Measurements from ENCODE around the gene ROM1. TPM values are rescaled to one million over a fixed set of nuclear protein-coding genes. Genes with fewer than 3 reads are reported as not detected.

Gene ROM1
- total and polyA plus RNA-seq, 2 donors from 2014 or later = 7.9 to 11.1 TPM

DNA sequence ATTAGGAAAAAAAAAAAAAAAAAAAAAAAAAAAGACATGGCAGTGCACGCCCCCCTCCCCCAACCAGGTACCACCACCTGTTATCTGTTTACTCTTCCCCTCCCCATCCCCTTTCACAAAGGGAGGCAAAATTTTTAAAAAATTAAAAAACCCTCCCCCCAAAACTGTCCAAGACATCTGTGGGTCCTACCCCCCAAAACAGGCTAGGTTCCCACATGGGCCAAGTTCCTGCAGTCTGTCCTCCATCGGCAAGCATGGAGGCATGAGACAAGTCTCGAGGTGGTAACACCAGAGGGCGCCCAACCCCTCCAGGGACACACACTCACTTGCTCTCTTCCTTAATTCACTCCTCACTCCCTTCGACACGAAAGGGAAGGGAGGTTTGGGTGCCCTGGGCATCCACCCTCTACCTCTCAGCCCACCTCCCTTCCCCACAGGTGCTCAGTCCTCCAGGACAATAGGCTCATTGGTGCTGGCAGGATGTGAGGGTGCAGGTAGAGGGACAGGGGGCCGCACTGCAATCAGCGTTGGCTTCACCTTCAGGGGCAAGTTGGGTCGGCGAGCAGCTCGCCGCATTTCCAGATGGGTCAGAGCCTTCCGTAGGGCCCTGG lies 19.5 kb upstream of the ROM1 start:
- Histone ChIP-seq H3K27me3 (ENCODE audit: control insufficient read depth, insufficient read depth, low read length) (no peaks in the 10 kb centered on the region), H3K9ac (ENCODE audit: low read length in 3 of 3) (no peak overlapping the region), H3K36me3 (ENCODE audit: control insufficient read depth in 2 of 3, insufficient read depth in 3 of 3, low read length in 3 of 3) (peaks cover 8 to 42% (median 40%) of the 10 kb centered on the region in 3 donors), H3K27ac (ENCODE audit: low read depth in 2 of 2, low read length in 2 of 2) (no peak overlapping the region), H3K4me1 (ENCODE audit: control insufficient read depth in 2 of 3, insufficient read depth in 2 of 3, low read depth in 1 of 3, low read length in 3 of 3) (peaks cover 4 to 16% (median 12%) of the 10 kb centered on the region in 3 donors), H3K4me3 (ENCODE audit: low read length in 3 of 3) (no peak overlapping the region), H3K9me3 (ENCODE audit: control insufficient read depth in 2 of 3, insufficient read depth in 1 of 3, low read length in 3 of 3) (no peaks in the 10 kb centered on the region)
- FAIRE-seq = no peak
- DNase-seq = peak; percentile 73 to 88 (median 79)
- TF ChIP-seq, protein P1, sequence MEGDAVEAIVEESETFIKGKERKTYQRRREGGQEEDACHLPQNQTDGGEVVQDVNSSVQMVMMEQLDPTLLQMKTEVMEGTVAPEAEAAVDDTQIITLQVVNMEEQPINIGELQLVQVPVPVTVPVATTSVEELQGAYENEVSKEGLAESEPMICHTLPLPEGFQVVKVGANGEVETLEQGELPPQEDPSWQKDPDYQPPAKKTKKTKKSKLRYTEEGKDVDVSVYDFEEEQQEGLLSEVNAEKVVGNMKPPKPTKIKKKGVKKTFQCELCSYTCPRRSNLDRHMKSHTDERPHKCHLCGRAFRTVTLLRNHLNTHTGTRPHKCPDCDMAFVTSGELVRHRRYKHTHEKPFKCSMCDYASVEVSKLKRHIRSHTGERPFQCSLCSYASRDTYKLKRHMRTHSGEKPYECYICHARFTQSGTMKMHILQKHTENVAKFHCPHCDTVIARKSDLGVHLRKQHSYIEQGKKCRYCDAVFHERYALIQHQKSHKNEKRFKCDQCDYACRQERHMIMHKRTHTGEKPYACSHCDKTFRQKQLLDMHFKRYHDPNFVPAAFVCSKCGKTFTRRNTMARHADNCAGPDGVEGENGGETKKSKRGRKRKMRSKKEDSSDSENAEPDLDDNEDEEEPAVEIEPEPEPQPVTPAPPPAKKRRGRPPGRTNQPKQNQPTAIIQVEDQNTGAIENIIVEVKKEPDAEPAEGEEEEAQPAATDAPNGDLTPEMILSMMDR (IDR thresholded peaks at IDR 0.05; ENCODE audit: borderline replicate concordance, extremely low read depth, insufficient read depth) = peak; percentile 41
- intact Hi-C loops (cut with DNase I) = no loop called here

DNA sequence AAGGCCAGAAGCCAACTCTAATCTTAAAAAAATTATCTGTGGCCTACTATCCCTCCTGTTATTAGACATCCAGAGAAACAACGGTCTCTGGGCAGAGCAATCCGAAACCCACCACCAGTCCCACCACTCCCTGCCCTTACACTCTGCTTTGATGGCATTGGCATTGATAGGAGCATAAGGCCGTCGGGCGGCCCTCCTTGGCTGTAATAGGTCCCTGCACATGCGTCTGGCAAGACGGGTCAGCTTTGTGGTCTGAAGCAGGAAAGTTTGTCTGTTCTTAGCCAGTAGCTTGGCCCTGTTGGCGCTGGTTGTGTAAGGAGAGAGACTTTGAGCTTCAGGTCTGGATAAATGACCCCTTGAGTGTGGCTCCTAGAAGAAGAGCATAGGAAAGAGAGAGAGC lies 17.9 kb upstream of the ROM1 start:
- no peak overlapping the region for H3K27ac ChIP-seq (ENCODE audit: low read depth in 2 of 2, low read length in 2 of 2)
- no peak overlapping the region for H3K4me3 ChIP-seq (ENCODE audit: low read length in 3 of 3)
- TF ChIP-seq, protein P1 (IDR thresholded peaks at IDR 0.05; ENCODE audit: borderline replicate concordance, extremely low read depth, insufficient read depth) = no peak
- intact Hi-C loops (cut with DNase I) = no loop called here
- no peaks in the 10 kb centered on the region for H3K9me3 ChIP-seq (ENCODE audit: control insufficient read depth in 2 of 3, insufficient read depth in 1 of 3, low read length in 3 of 3)
- peaks cover 9 to 21% (median 17%) of the 10 kb centered on the region in 3 donors for H3K4me1 ChIP-seq (ENCODE audit: control insufficient read depth in 2 of 3, insufficient read depth in 2 of 3, low read depth in 1 of 3, low read length in 3 of 3)
- FAIRE-seq = no peak
- no peak for DNase-seq
- peaks cover 8 to 40% (median 39%) of the 10 kb centered on the region in 3 donors for H3K36me3 ChIP-seq (ENCODE audit: control insufficient read depth in 2 of 3, insufficient read depth in 3 of 3, low read length in 3 of 3)
- H3K9ac ChIP-seq (ENCODE audit: low read length in 3 of 3) = no peak overlapping the region
- no peaks in the 10 kb centered on the region for H3K27me3 ChIP-seq (ENCODE audit: control insufficient read depth, insufficient read depth, low read length)

DNA sequence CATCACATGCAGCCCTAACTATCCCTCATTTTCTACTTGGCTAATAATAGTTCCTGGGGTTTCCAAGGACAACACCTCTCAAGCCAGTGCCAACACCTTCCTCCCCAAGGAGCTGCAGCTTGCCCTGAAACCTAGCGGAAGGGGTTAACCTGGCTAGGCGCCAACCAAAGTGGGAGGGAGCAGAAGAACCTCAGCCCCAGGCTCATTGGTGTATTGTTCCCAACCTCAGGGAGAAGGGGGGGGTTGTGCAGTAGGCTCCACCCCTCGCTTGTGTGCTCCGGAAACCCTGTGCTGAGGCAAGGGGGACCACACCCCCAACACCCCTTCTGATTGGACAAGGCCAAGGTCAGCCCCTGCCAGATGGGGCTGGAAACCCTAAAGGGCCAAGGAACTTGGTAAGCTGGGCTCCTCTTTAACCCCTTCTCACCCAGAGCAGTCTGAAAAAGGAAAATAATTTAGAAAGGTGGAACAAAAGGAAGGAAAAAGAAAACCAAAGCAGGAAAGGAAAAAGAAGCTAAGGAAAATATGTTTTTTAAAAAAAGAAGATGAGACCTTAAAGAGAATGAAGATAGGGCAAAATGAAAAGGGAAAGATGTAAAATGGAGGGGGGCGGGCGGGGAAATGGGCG lies 13.9 kb upstream of the ROM1 start:
- TF ChIP-seq, protein P1 (IDR thresholded peaks at IDR 0.05; ENCODE audit: borderline replicate concordance, extremely low read depth, insufficient read depth) = no peak
- Histone ChIP-seq H3K4me1 (ENCODE audit: control insufficient read depth in 2 of 3, insufficient read depth in 2 of 3, low read depth in 1 of 3, low read length in 3 of 3) (peaks cover 5 to 18% (median 17%) of the 10 kb centered on the region in 3 donors), H3K36me3 (ENCODE audit: control insufficient read depth in 2 of 3, insufficient read depth in 3 of 3, low read length in 3 of 3) (peaks cover 8 to 40% (median 38%) of the 10 kb centered on the region in 3 donors), H3K4me3 (ENCODE audit: low read length in 3 of 3) (peak overlapping the region in 2 of 3 donors; percentile 16 to 77), H3K9ac (ENCODE audit: low read length in 3 of 3) (no peak overlapping the region), H3K9me3 (ENCODE audit: control insufficient read depth in 2 of 3, insufficient read depth in 1 of 3, low read length in 3 of 3) (no peaks in the 10 kb centered on the region), H3K27me3 (ENCODE audit: control insufficient read depth, insufficient read depth, low read length) (no peaks in the 10 kb centered on the region), H3K27ac (ENCODE audit: low read depth in 2 of 2, low read length in 2 of 2) (peak overlapping the region in 1 of 2 donors; percentile 23)
- intact Hi-C loops (cut with DNase I) = no loop called here
- DNase-seq (peak; percentile 96 to 98 (median 97)), FAIRE-seq (no peak)

All from kidney (tissue), 14 donors.